Brain microvascular endothelial cell (primary cell): Measurements from ENCODE around the gene OLIG2.

Source experiments
- DNase-seq: peaks from one replicate; pipeline ENCODE4 v3.0.0-alpha.2; 2020
- H3K27ac ChIP-seq: fragments of 250-450 bp; sonication (Bioruptor Pico); 2 replicates; pipeline ENCODE4 v1.5.1; 2020; ENCODE audit warnings: mild to moderate bottlenecking, moderate library complexity
- H3K27me3 ChIP-seq: fragments of 250-450 bp; sonication (Bioruptor Pico); replicated peaks from 2 replicates; pipeline ENCODE4 v1.5.1; 2020; ENCODE audit warnings: mild to moderate bottlenecking
- H3K36me3 ChIP-seq: fragments of 250-450 bp; sonication (Bioruptor Pico); replicated peaks from 2 replicates; pipeline ENCODE4 v1.5.1; 2020; ENCODE audit warnings: mild to moderate bottlenecking
- H3K4me3 ChIP-seq: 2 replicates; pipeline ENCODE4 v1.5.1; 2011; ENCODE audit warnings: low read depth, mild to moderate bottlenecking, control low read depth, low read length, moderate library complexity
- CTCF ChIP-seq: IDR thresholded peaks from 2 replicates; pipeline ENCODE4 v1.5.1; 2011; ENCODE audit warnings: low read depth, mild to moderate bottlenecking, moderate library complexity, low read length, control low read depth, inconsistent platforms; ENCODE audit errors: missing control alignments
- in situ Hi-C: cut with HindIII; loops from 2 replicates; pipeline ENCODE4 v1.10.0; 2017; ENCODE audit warnings: low sequenced_read_pairs, low pct_ligation_motif_present

OLIG2 gene

GRCh38 chr21:33070744-33070997 is 44.9 kb downstream of the OLIG2 start:
- Histone ChIP-seq H3K27ac (no peak overlapping the region), H3K4me3 (no peak overlapping the region), H3K36me3 (no peaks in the 10 kb centered on the region), H3K27me3 (peaks cover 92% of the 10 kb centered on the region)
- TF ChIP-seq CTCF = no peak
- DNase-seq = no peak
- in situ Hi-C loops = no loop called here

- H3K27ac ChIP-seq = no peak overlapping the region
Measured at GRCh38 chr21:33070998-33071769, 45.4 kb downstream of the OLIG2 start.

GRCh38 chr21:33071770-33072306 is 46.1 kb downstream of the OLIG2 start:
- in situ Hi-C loops = no loop called here
- DNase-seq = no peak
- no peak for TF ChIP-seq CTCF
- Histone ChIP-seq H3K4me3 (peak overlapping the region; percentile 20), H3K36me3 (no peaks in the 10 kb centered on the region), H3K27me3 (peaks cover 93% of the 10 kb centered on the region), H3K27ac (no peak overlapping the region)

More at GRCh38 chr21:33070998-33071769, 45.4 kb downstream of the OLIG2 start:
- peaks cover 93% of the 10 kb centered on the region for H3K27me3 ChIP-seq
- H3K4me3 ChIP-seq = no peak overlapping the region
- DNase-seq = no peak
- no peak for TF ChIP-seq CTCF
- in situ Hi-C loops = no loop called here
- no peaks in the 10 kb centered on the region for H3K36me3 ChIP-seq

GRCh38 chr21:33073636-33074035 is 47.9 kb downstream of the OLIG2 start:
- no peak for DNase-seq
- Histone ChIP-seq H3K36me3 (no peaks in the 10 kb centered on the region), H3K27me3 (peaks cover 83% of the 10 kb centered on the region), H3K4me3 (no peak overlapping the region), H3K27ac (no peak overlapping the region)
- TF ChIP-seq CTCF = no peak
- in situ Hi-C loops = no loop called here

GRCh38 chr21:33075128-33075527 is 49.4 kb downstream of the OLIG2 start:
- Histone ChIP-seq H3K4me3 (no peak overlapping the region), H3K27me3 (peaks cover 69% of the 10 kb centered on the region), H3K27ac (no peak overlapping the region), H3K36me3 (no peaks in the 10 kb centered on the region)
- TF ChIP-seq CTCF = no peak
- in situ Hi-C loops = no loop called here
- no peak for DNase-seq
